ENCODE data around the gene ZNF263.
A peak's percentile ranks its signal among the peaks of the same experiment; 100 is the strongest.

- TF ChIP-seq CTCF (conservative IDR thresholded peaks at IDR 0.05; ENCODE audit: low read depth, low read length): peak; percentile 66
- no peak for TF ChIP-seq EZH2 (IDR thresholded peaks at IDR 0.05; ENCODE audit: borderline replicate concordance, low read depth, low read length, poor library complexity, severe bottlenecking)
Observed at GRCh38 chr16:3266873-3267537, 16.3 kb upstream of the ZNF263 start.
